ENCODE measurements around the gene FBRS.

Gene FBRS

DNA sequence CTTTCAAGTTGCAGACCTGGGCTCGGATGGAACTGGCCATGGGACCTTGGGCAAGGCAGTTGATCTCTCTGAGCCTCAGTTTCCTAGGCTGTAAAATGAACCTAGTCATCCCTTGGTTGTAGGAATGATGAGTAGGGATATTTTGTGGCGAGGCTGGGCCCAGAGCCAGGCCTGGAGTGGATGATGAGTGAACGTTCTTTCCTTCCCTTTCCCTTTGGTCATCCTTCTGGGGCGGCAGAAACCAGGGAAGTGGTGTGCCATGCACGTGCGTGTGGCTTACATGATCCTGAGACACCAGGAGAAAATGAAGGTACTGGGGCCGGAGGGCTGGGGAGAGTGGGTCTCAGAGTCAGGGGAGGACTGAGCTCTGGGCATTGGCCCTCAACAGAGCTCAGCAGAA is 8.4 kb downstream of the FBRS start (continued):
- TF ChIP-seq, protein P1, sequence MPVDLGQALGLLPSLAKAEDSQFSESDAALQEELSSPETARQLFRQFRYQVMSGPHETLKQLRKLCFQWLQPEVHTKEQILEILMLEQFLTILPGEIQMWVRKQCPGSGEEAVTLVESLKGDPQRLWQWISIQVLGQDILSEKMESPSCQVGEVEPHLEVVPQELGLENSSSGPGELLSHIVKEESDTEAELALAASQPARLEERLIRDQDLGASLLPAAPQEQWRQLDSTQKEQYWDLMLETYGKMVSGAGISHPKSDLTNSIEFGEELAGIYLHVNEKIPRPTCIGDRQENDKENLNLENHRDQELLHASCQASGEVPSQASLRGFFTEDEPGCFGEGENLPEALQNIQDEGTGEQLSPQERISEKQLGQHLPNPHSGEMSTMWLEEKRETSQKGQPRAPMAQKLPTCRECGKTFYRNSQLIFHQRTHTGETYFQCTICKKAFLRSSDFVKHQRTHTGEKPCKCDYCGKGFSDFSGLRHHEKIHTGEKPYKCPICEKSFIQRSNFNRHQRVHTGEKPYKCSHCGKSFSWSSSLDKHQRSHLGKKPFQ (tag by site-specific recombination; IDR thresholded peaks at IDR 0.05), result no peak
- TF ChIP-seq ZNF558 (tag by site-specific recombination; IDR thresholded peaks at IDR 0.05), result no peak
- no peak for TF ChIP-seq SP7 (tag by site-specific recombination; IDR thresholded peaks at IDR 0.05)
- no peak for TF ChIP-seq TRIM28 (IDR thresholded peaks at IDR 0.05; ENCODE audit: borderline replicate concordance, low read length)
- TF ChIP-seq KLF10 (tag by site-specific recombination; IDR thresholded peaks at IDR 0.05), result no peak
- no peak for TF ChIP-seq ZNF626 (tag by site-specific recombination; IDR thresholded peaks at IDR 0.05)
- no peak for TF ChIP-seq ZNF132 (tag by site-specific recombination; IDR thresholded peaks at IDR 0.05; ENCODE audit: borderline replicate concordance)
- TF ChIP-seq, protein P2, sequence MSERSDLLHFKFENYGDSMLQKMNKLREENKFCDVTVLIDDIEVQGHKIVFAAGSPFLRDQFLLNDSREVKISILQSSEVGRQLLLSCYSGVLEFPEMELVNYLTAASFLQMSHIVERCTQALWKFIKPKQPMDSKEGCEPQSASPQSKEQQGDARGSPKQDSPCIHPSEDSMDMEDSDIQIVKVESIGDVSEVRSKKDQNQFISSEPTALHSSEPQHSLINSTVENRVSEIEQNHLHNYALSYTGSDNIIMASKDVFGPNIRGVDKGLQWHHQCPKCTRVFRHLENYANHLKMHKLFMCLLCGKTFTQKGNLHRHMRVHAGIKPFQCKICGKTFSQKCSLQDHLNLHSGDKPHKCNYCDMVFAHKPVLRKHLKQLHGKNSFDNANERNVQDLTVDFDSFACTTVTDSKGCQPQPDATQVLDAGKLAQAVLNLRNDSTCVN (tag by site-specific recombination; optimal IDR thresholded peaks at IDR 0.05), result no peak
- no peak for TF ChIP-seq HOXA7 (CRISPR knock-in tag; IDR thresholded peaks at IDR 0.05; ENCODE audit: borderline replicate concordance)
- no peak for TF ChIP-seq ZNF664 (tag by site-specific recombination; IDR thresholded peaks at IDR 0.05)

DNA sequence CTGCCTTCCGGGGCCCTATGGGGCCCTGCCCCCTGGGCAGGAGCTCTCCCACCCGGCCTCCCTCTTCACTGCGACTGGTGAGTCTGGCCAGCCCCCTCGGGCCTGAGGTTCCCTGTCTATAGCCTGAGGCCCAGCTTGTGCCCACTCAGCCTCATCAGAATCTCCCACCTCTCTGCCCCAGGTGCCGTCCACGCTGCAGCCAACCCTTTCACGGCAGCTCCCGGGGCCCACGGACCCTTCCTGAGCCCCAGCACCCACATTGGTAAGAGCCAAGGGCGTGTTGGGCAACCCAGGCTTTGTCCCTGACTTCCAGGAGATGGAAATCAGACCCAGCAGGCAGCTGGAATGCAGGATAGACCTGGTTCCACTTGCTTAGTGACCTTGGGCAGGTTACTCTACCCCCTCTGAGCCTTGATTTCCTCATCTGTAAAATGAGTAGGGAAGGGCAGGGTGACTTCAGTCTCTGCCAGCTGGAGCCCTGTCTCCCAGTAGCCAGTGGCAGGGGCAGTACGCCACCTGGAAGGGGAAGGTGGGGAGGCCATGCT is 9.2 kb downstream of the FBRS start:
- Histone ChIP-seq H3K36me3 (ENCODE audit: control insufficient read depth in 2 of 2, insufficient read depth in 1 of 2, low read length in 2 of 2) (peaks cover 26 to 82% of the 10 kb centered on the region in 2 experiments; a peak in 2 of 3 replicates), H3K9me3 (ENCODE audit: control insufficient read depth, insufficient read depth, low read depth, low read length) (no peaks in the 10 kb centered on the region), H3K4me1 (ENCODE audit: control insufficient read depth, insufficient read depth, low read length) (no peaks in the 10 kb centered on the region), H3K27ac (ENCODE audit: extremely low read depth, low read depth, low read length) (no peak overlapping the region), H3K4me3 (ENCODE audit: low read depth, low read length) (no peak overlapping the region)
- ChIA-PET CTCF (interaction anchor here (1.0 to 1.1 kb wide), 2 partner anchors 26 to 30 kb away, joined by 3 read pairs; no protein-coding TSS in a partner anchor), POLR2A (interaction anchor here (0.6 to 1.7 kb wide), 5 partner anchors 9 to 863 kb away, joined by 3 to 13 read pairs (median 3); partner anchors contain the start of gene FBRS)
- 0 out of 2 replicates have a peak, but pooled peaks have one; percentile 9 for TF ChIP-seq EGR2 (tag by site-specific recombination; IDR thresholded peaks at IDR 0.05; ENCODE audit: low read depth)
- TF ChIP-seq, protein P3, sequence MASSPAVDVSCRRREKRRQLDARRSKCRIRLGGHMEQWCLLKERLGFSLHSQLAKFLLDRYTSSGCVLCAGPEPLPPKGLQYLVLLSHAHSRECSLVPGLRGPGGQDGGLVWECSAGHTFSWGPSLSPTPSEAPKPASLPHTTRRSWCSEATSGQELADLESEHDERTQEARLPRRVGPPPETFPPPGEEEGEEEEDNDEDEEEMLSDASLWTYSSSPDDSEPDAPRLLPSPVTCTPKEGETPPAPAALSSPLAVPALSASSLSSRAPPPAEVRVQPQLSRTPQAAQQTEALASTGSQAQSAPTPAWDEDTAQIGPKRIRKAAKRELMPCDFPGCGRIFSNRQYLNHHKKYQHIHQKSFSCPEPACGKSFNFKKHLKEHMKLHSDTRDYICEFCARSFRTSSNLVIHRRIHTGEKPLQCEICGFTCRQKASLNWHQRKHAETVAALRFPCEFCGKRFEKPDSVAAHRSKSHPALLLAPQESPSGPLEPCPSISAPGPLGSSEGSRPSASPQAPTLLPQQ (tag by site-specific recombination; IDR thresholded peaks at IDR 0.05), result no peak

DNA sequence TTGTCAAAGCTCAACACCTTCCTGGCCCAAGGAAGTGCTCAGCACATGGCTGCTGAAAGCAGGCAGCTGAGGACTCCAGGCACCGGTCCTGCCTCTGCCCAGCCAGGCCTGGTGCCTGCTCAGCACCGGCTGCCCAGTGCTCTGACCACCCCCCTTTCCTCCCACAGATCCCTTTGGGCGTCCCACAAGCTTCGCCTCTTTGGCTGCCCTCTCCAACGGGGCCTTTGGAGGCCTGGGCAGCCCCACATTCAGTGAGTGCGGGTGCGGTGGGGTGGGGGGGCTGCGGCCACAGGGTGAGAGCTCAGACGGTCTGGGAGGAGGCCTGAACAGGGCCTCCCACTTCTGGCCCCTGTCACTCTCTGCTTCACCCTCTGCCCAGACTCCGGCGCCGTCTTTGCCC is 10.2 kb downstream of the FBRS start:
- Histone ChIP-seq H3K4me3 (ENCODE audit: low read depth, low read length) (no peak overlapping the region), H3K27ac (ENCODE audit: extremely low read depth, low read depth, low read length) (peak overlapping the region; percentile 5; the same call in 1 of the 2 replicates), H3K4me1 (ENCODE audit: control insufficient read depth, insufficient read depth, low read length) (no peaks in the 10 kb centered on the region), H3K36me3 (ENCODE audit: control insufficient read depth in 2 of 2, insufficient read depth in 1 of 2, low read length in 2 of 2) (peaks cover 16 to 73% of the 10 kb centered on the region in 2 experiments; a peak in 2 of 3 replicates), H3K9me3 (ENCODE audit: control insufficient read depth, insufficient read depth, low read depth, low read length) (no peaks in the 10 kb centered on the region)
- CTCF ChIA-PET, result interaction anchor here (1.1 kb wide), 1 partner anchor 25 kb away, joined by 3 read pairs; no protein-coding TSS in a partner anchor
- POLR2A ChIA-PET, result interaction anchor here (0.6 to 1.7 kb wide), 3 partner anchors 10 to 57 kb away, joined by 3 to 7 read pairs (median 3); partner anchors contain the start of gene FBRS
- TF ChIP-seq SETDB1 (IDR thresholded peaks at IDR 0.05; ENCODE audit: insufficient read length, low read length) (no peak), ZNF292 (tag by site-specific recombination; IDR thresholded peaks at IDR 0.05; ENCODE audit: borderline replicate concordance, low read depth) (no peak), ZNF146 (tag by site-specific recombination; IDR thresholded peaks at IDR 0.05) (no peak), KLF9 (tag by site-specific recombination; IDR thresholded peaks at IDR 0.05; ENCODE audit: low read depth) (no peak), ZNF133 (tag by site-specific recombination; IDR thresholded peaks at IDR 0.05) (no peak)

Measured in HEK293 (cell line).